MCF 10A (cell line): ENCODE measurements around the gene QPRT. TPM values are rescaled to one million over a fixed set of nuclear protein-coding genes. Genes with fewer than 3 reads are reported as not detected.

Experiments
- BruUV-seq: library from RNA; stranded (reverse); fragments of 400-500 nt; replicated peaks from 2 replicates; lab custom pipeline; 2021; lab: Mats Ljungman, UMichigan
- CTCF ChIA-PET: fragments of 300-600 bp; sonication (Branson Sonifier 250); formaldehyde crosslinking; extraction: SDS; loops from one replicate; lab custom pipeline; 2021; ENCODE audit warnings: antibody characterized with exemption, inconsistent platforms; lab: Yijun Ruan, JAX
- POLR2A ChIA-PET: fragments of 300-600, 350-650 bp; sonication (Branson Sonifier 250); formaldehyde crosslinking; extraction: SDS; loops from one replicate; lab custom pipeline; 2020; ENCODE audit warnings: antibody characterized with exemption, inconsistent platforms; lab: Yijun Ruan, JAX
- DNase-seq: peaks from one replicate; pipeline ENCODE4 v3.0.0-alpha.2; 2018; ENCODE audit not compliant: unreplicated experiment
- H3K27ac Mint-ChIP-seq: one replicate; pipeline ENCODE4 v1.8.0; 2022; ENCODE audit warnings: mild to moderate bottlenecking, low read depth, mixed read lengths; ENCODE audit not compliant: unreplicated experiment
- H3K27me3 Mint-ChIP-seq: one replicate; pipeline ENCODE4 v1.8.0; 2022; ENCODE audit warnings: mixed read lengths; ENCODE audit not compliant: insufficient read depth, unreplicated experiment
- H3K36me3 Mint-ChIP-seq: one replicate; pipeline ENCODE4 v1.8.0; 2022; ENCODE audit warnings: mild to moderate bottlenecking, moderate library complexity, mixed read lengths; ENCODE audit not compliant: insufficient read depth, unreplicated experiment
- H3K4me1 Mint-ChIP-seq: one replicate; pipeline ENCODE4 v1.8.0; 2022; ENCODE audit warnings: mixed read lengths; ENCODE audit not compliant: insufficient read depth, unreplicated experiment
- H3K4me3 Mint-ChIP-seq: one replicate; pipeline ENCODE4 v1.8.0; 2022; ENCODE audit warnings: mild to moderate bottlenecking, moderate library complexity, mixed read lengths; ENCODE audit not compliant: unreplicated experiment
- H3K9me3 Mint-ChIP-seq: one replicate; pipeline ENCODE4 v1.8.0; 2022; ENCODE audit warnings: mixed read lengths; ENCODE audit not compliant: unreplicated experiment
- intact Hi-C: fragments of 100-400 bp; cut with micrococcal nuclease; formaldehyde crosslinking; loops from 2 replicates; pipeline ENCODE4 v1.14.1; 2022
- total RNA-seq: library from RNA; stranded (reverse); gene quantifications from 2 replicates; pipeline ENCODE4 v1.2.3, GENCODE V29; 2022
- TF ChIP-seq, protein P1 (sequence below): fragments of 200-600 bp; IDR thresholded peaks from one replicate; pipeline ENCODE4 v1.8.0; 2022; ENCODE audit warnings: antibody characterized with exemption, mild to moderate bottlenecking; ENCODE audit not compliant: unreplicated experiment

The QPRT gene
- total RNA-seq, 1 experiment from 2014 or later, result not detected

DNA sequence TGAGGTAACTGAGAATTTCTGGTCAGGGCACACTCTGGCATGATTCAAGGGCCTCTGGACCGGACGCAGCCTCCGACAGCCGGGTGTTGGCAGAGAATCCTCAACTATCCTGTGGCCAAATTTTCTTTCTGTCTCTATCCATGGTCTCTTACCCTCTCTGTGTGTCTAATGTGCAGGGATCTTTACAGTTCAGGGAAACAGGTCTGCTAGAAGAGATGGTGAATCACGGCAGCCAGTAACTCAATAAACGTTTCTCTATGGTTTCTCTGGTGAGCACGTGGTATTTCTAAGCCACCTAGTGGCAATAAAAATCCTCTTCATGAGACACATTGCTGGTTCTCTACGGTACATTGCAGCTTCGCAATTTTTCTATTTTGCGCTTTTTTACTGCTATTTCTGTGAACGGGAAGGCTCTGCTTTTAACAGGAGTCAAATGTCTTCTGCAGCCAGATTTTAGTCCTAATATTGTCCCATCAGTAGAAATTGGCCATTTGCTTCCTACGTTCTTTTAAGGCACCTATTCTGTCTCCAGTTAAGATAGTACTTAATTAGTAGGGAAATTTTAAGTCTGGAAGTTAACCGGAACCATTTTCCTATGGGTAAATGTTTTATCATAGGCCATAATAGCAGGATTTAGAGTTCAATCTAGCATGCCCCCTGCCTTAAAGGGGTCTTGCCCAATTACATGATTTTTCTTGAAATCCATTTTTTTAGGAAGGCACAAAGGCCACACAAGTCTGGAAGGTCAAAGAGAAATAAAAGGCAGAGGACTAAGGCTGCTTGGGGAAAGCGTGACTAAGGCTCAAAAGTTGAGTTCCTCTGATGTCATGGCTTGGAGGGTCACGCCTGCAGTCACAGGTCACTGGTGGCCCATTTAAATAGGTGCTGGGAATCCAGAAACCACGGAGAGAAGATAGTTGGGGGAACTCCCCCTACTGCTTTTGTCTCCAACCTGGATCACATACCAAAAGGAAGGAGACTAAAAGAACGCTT, 31.5 kb downstream of the QPRT start:
- DNase-seq, result peak; percentile 77
- H3K36me3 Mint-ChIP-seq, result no peaks in the 10 kb centered on the region
- POLR2A ChIA-PET, result interaction anchor here (1.0 kb wide), 1 partner anchor 10 kb away, joined by 5 read pairs; no protein-coding TSS in a partner anchor
- no peak overlapping the region for H3K4me3 Mint-ChIP-seq
- intact Hi-C loops, result no loop called here
- TF ChIP-seq, protein P1, sequence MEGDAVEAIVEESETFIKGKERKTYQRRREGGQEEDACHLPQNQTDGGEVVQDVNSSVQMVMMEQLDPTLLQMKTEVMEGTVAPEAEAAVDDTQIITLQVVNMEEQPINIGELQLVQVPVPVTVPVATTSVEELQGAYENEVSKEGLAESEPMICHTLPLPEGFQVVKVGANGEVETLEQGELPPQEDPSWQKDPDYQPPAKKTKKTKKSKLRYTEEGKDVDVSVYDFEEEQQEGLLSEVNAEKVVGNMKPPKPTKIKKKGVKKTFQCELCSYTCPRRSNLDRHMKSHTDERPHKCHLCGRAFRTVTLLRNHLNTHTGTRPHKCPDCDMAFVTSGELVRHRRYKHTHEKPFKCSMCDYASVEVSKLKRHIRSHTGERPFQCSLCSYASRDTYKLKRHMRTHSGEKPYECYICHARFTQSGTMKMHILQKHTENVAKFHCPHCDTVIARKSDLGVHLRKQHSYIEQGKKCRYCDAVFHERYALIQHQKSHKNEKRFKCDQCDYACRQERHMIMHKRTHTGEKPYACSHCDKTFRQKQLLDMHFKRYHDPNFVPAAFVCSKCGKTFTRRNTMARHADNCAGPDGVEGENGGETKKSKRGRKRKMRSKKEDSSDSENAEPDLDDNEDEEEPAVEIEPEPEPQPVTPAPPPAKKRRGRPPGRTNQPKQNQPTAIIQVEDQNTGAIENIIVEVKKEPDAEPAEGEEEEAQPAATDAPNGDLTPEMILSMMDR, result peak; percentile 41
- H3K9me3 Mint-ChIP-seq, result no peaks in the 10 kb centered on the region
- peaks cover 12% of the 10 kb centered on the region for H3K4me1 Mint-ChIP-seq
- no peak overlapping the region for H3K27ac Mint-ChIP-seq
- CTCF ChIA-PET, result interaction anchor here (1.9 to 4.8 kb wide), 2 partner anchors 10 to 19 kb away, joined by 6 to 19 read pairs; no protein-coding TSS in a partner anchor
- no TSS peak for BruUV-seq
- no peaks in the 10 kb centered on the region for H3K27me3 Mint-ChIP-seq

DNA sequence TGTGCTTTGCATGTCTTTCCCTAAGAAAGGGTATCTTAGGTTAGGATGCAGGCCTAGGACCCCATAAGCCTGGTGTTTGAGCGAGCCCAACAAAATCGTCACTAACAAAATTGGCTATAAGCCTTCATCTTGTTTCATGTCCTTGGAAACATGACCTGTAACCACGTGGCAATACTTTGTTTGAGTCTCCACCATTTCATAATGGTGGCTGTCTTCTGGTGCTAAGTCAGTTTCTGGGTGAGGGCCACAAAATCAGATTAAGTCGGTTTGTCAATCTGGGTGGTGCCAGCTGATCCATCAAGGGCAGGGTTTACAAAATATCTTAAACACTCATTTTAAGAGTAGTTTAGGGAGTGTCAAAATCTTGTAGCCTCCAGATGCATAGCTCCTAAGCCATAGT, 33.8 kb downstream of the QPRT start:
- Mint-ChIP-seq H3K27me3 (no peaks in the 10 kb centered on the region), H3K27ac (no peak overlapping the region), H3K4me3 (no peak overlapping the region), H3K36me3 (no peaks in the 10 kb centered on the region), H3K4me1 (peaks cover 12% of the 10 kb centered on the region), H3K9me3 (no peaks in the 10 kb centered on the region)
- no TSS peak for BruUV-seq
- TF ChIP-seq, protein P1, result no peak
- no peak for DNase-seq
- ChIA-PET POLR2A (no interaction called here), CTCF (interaction anchor here (4.8 kb wide), 1 partner anchor 13 kb away, joined by 19 read pairs; no protein-coding TSS in a partner anchor)
- intact Hi-C loops, result no loop called here

DNA sequence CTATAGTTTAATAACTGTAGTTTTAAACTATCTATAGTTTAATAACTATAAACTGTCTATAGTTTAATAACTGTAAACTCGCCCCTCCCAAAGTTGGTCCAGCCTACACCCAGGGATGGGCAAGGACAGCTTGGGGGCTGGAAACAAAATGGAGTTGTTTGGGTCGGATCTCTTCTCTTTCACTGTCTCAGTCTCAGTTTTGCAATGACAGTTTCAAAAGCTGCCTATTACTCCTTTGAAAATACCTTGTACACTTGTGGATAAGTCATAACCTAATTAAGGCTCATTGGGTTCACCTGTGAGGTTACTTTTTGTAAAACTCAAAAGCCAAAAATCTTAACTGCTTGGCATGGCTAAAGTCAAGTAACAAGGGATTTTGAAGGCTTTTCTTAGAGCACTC, 35.4 kb downstream of the QPRT start:
- CTCF ChIA-PET, result interaction anchor here (0.6 to 1.1 kb wide), 4 partner anchors 14 to 872 kb away, joined by 3 read pairs; no protein-coding TSS in a partner anchor
- H3K27ac Mint-ChIP-seq, result no peak overlapping the region

More for the DNA sequence above, 35.4 kb downstream of the QPRT start:
- H3K36me3 Mint-ChIP-seq, result no peaks in the 10 kb centered on the region
- intact Hi-C loops, result no loop called here
- H3K4me1 Mint-ChIP-seq, result peaks cover 7% of the 10 kb centered on the region
- H3K9me3 Mint-ChIP-seq, result no peaks in the 10 kb centered on the region
- POLR2A ChIA-PET, result no interaction called here
- TF ChIP-seq, protein P1, result no peak
- no peak for DNase-seq
- BruUV-seq, result no TSS peak
- peaks cover 7% of the 10 kb centered on the region for H3K27me3 Mint-ChIP-seq
- H3K4me3 Mint-ChIP-seq, result no peak overlapping the region
